Body of pancreas (tissue), 4 donors: ENCODE measurements around the gene ABHD13.
A peak's percentile ranks its signal among the peaks of the same experiment; 100 is the strongest.

Experiments
- POLR2A ChIP-seq, 3 donors: fragments of 450-650 bp; IDR thresholded peaks; one replicate each; pipeline ENCODE4 v1.6.1; 2016; ENCODE audit warnings: antibody characterized with exemption in 3 of 3, mild to moderate bottlenecking in 2 of 3
- TF ChIP-seq, protein P1 (sequence below), 7 experiments: fragments of 450-650 bp in 4 of 7; fragments of 200-600 bp in 3 of 7; sonication (generic) in 3 of 7; IDR thresholded peaks; one replicate each; pipeline ENCODE4 v1.5.1; 2016 to 2019; ENCODE audit warnings: antibody characterized with exemption in 7 of 7

GRCh38 chr13:108176685-108177274 is 41.4 kb upstream of the ABHD13 start:
- TF ChIP-seq, protein P1, sequence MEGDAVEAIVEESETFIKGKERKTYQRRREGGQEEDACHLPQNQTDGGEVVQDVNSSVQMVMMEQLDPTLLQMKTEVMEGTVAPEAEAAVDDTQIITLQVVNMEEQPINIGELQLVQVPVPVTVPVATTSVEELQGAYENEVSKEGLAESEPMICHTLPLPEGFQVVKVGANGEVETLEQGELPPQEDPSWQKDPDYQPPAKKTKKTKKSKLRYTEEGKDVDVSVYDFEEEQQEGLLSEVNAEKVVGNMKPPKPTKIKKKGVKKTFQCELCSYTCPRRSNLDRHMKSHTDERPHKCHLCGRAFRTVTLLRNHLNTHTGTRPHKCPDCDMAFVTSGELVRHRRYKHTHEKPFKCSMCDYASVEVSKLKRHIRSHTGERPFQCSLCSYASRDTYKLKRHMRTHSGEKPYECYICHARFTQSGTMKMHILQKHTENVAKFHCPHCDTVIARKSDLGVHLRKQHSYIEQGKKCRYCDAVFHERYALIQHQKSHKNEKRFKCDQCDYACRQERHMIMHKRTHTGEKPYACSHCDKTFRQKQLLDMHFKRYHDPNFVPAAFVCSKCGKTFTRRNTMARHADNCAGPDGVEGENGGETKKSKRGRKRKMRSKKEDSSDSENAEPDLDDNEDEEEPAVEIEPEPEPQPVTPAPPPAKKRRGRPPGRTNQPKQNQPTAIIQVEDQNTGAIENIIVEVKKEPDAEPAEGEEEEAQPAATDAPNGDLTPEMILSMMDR (IDR thresholded peaks at IDR 0.05), result peak in 6 of 7 experiments; percentile 19 to 58 (median 36)
- no peak for TF ChIP-seq POLR2A (IDR thresholded peaks at IDR 0.05)
